Activated CD4-positive, alpha-beta T cell treated with anti-CD3 and anti-CD28 coated beads for 24 hours (primary cell): ENCODE results near the gene MIPOL1.

Experiments used
- DNase-seq, 2 donors: peaks; one replicate each; pipeline ENCODE4 v3.0.0-alpha.2; 2020; ENCODE audit warnings: low read depth in 2 of 2

MIPOL1 gene

GRCh38 chr14:37586797-37587130 lies 389.0 kb downstream of the MIPOL1 start:
- DNase-seq: no peak

- no peak for DNase-seq
These were observed 389.5 kb downstream of the MIPOL1 start for GRCh38 chr14:37587131-37587803.

GRCh38 chr14:37587881-37588666 lies 390.3 kb downstream of the MIPOL1 start:
- no peak for DNase-seq

- no peak for DNase-seq
These were observed 390.9 kb downstream of the MIPOL1 start for GRCh38 chr14:37588667-37588955.

- no peak for DNase-seq
These were observed 391.4 kb downstream of the MIPOL1 start for GRCh38 chr14:37588956-37589714.

GRCh38 chr14:37589715-37590427 lies 392.1 kb downstream of the MIPOL1 start:
- no peak for DNase-seq

- DNase-seq: no peak
These were observed 392.8 kb downstream of the MIPOL1 start for GRCh38 chr14:37590428-37591139.

GRCh38 chr14:37591311-37591940 lies 393.7 kb downstream of the MIPOL1 start:
- no peak for DNase-seq

GRCh38 chr14:37591941-37592481 lies 394.3 kb downstream of the MIPOL1 start:
- DNase-seq: no peak

- no peak for DNase-seq
These were observed 395.0 kb downstream of the MIPOL1 start for GRCh38 chr14:37592482-37593408.

- no peak for DNase-seq
These were observed 395.9 kb downstream of the MIPOL1 start for GRCh38 chr14:37593511-37594237.

GRCh38 chr14:37594238-37594970 lies 396.7 kb downstream of the MIPOL1 start:
- no peak for DNase-seq

- DNase-seq: no peak
These were observed 397.5 kb downstream of the MIPOL1 start, which contains the start of the genes FOXA1 and TTC6 for GRCh38 chr14:37594971-37595808. Gene FOXA1, minus strand, starts transcription at chr14:37595249. Its CDS starts 277 bp downstream, at chr14:37594972. Gene TTC6, plus strand, starts transcription at chr14:37595629. Its CDS starts 26,436 bp downstream, at chr14:37622065.

GRCh38 chr14:37595809-37596621 lies 398.3 kb downstream of the MIPOL1 start:
- peak; percentile 48 to 61 for DNase-seq

GRCh38 chr14:37596790-37597472 lies 399.2 kb downstream of the MIPOL1 start:
- DNase-seq: no peak

GRCh38 chr14:37597538-37597913 lies 399.8 kb downstream of the MIPOL1 start:
- DNase-seq: no peak
